Ramos (cell line): Measurements from ENCODE around the gene SYNE1.
"Not testable (repeated sequence)": the region's sequence is repeated elsewhere in the genome, so short reads cannot be mapped to it uniquely, and the experiment has no call there.

Experiments
- in situ Hi-C: fragments of 300-500 bp; cut with MboI; formaldehyde crosslinking; loops from one replicate; pipeline ENCODE4 v1.14.3; 2022; ENCODE audit warnings: low sequenced_read_pairs; ENCODE audit not compliant: unreplicated experiment

SYNE1 gene

DNA sequence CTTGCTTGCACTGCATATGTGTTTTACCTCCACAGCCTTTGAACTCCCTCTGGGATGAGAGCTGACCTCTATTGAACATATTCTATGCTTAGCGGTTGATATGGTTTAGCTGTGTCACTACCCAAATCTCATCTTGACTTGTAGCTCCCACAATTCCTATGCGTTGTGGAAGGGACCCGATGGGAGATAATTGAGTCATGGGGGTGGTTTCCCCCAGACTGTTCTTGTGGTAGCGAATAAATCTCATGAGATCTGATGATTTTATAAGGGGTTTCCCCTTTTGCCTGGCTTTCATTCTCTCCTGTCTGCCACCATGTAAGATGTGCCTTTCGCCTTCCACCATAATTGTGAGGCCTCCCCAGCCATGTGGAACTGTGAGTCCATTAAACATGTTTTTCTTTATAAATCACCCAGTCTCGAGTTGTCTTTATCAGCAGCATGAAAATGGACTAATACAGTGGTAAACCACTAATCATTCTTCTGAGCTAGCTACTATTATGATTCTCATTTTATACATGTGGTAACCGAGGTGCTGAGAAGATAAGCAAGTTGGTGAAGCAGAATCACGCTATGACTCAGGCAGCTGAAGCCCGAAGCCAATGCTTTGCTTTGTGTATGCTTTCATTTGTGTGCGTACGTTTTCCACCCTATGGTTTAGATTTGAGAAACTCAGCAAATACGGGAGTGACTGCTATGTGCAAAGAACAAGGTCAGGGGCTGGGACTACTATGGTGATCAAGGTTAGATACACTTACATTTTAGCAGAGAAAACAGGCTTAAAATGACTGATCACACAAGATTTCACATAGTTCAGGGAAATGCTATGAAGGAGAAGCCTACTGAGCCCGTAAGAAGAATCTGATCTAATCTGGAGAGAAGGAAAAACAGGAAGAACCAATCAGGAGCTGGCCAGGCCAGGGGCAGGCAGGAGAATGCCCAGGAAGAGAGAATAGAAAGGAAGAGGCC is 466.2 kb downstream of the SYNE1 start:
- in situ Hi-C loops: no loop called here

DNA sequence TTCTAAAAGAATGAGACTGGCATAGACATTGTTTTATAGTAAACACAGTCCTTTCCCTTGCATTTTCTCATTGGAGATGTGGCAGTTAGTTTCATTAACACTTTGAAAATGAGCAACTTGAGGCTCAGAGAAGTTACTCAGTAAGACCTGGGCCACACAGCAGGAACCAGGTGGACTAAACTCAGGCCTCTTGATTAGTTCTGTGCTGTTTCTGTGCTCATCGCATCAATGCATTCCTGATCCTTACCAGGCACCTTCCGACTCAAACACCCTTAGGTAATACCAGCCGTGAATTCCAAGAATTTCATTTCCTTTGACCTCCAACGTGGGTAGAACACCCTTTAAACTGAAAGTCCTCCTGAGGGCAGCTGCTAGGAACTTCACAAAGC is 466.9 kb downstream of the SYNE1 start:
- in situ Hi-C loops: no loop called here

DNA sequence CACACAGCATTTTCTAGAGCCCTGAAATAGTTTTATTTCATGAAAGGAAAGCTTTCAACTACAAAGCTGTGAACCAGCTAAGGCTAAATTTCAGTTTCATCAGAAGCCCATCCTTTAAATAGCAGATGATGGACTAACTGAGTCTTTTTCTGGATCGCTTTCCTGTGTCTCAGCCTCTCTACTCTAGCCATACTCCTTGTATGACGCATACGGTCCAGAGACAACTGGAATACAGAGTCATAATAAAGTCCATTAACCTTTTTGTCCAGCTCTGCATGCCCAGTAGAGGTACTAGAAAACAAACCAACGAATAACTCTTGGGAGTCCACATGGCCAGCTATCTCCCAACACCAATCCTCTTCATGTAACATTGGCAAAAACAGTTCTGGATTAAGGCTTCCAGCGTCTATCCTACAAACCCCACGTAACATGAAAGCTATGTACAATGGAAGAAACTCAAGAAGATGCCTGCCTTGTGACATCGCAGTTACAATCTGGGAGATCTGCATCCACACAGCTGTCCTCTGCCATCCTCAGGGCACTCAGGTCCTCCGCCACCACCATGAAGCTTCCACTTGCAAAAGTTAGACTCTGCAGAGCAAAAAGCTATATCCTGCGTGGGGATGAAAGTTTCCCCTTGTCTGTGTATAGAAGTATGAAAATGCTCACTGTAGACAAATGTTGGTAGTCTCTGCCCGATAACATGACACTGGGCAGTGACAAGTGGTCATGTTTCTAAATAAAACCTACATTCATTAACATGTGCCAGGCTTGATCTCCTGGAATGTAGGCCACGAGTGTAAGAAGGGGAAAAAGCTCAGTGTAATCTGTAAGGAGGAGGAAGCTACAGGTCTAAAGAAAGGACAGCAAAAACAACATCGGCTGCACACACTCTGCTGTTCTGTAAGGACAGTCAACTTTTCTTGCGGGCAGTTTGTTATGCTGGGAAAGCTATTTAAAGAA is 469.2 kb downstream of the SYNE1 start:
- in situ Hi-C loops: no loop called here

DNA sequence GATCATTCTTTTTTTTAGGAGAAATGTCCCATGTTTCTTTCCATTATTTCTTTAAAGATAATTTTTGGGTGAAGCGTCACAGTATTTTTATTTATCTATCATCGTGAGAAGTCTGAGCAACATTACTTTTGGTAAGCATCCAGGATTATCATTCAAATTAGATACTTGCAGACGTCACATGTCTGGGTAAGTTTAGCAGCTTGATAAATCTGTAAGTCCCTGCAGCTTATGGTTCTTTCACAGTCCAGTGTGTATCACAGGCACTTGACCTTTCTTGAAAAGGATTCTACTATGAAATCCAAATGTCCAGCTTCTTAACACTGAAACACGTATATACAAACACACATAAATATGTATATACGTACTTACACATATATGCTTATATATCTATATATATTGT is 470.3 kb downstream of the SYNE1 start:
- in situ Hi-C loops: no loop called here

DNA sequence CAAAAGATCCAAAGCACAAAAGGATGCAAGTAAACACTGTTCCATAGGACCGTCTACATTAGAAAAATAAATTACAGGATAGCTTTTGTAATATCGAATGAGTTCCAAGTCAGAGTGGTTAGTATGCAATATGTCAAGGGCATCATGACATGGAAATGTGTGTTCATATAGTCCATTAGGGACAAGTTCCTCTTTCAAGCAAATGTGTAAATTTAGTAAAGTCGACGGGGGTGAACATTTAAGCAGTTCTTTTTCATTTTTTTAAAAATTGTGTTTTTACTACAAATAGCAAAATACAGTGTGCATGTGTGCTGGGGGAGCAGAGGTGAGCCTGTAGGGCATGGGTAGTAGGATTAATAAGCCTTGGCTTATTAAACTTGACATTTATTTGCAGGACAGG is 470.7 kb downstream of the SYNE1 start:
- in situ Hi-C loops: no loop called here

DNA sequence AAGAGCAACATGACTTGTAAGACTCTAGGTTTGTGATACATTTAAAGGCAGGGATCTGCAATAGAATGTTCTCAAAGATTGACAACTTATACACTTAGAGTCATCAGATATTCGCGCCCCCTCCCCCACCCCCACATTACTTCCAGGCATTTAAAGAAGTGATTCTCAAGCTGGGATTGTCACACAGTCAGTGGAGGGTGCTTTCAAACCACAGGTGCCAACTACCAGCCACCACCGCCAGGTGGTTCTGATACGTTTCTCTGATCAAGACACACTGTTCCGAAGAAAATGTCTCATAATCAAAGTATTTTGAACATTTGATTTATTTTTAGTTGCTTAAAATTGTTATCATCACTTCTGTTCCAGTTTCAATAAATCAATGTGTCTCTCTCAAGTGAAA is 472.2 kb downstream of the SYNE1 start:
- in situ Hi-C loops: no loop called here

DNA sequence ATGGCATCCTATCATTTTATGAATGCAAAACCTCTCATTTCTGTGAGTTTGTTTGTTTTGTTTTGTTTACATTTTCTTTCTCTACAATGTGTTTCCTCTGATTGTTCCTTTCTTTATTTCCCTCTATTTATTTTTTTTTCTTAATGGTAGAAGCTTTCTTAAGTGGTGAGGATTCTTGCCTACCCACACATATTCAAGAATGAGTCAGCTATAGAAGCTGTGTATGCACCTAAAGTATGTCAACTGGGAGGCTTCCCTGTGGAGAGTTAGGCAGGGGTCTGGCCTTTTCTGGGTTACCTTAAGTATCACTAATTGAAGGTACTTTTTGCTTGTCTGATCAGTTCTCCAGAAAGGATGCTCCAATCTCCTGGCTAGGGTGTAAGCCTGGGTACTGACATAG is 475.7 kb downstream of the SYNE1 start:
- in situ Hi-C loops: no loop called here

DNA sequence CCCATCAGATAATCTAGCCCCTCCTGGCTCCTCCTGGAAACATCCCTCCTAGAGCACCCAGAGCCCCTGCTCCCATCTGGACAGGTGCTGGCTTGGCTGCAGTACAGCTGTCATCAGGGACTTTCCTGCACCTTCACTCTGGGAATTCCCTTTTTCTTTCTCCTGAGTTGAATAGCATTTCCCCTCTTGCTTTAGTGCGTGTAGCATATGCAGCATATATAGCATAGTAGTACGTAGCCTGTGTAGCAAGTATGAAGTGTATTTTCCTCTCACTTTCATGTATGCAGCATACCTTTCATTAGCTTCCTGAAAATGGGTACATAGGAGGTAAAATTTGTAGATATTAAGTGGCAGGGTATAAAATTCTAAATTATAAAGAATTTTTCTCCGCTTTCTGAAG is 476.8 kb downstream of the SYNE1 start:
- in situ Hi-C loops: no loop called here

DNA sequence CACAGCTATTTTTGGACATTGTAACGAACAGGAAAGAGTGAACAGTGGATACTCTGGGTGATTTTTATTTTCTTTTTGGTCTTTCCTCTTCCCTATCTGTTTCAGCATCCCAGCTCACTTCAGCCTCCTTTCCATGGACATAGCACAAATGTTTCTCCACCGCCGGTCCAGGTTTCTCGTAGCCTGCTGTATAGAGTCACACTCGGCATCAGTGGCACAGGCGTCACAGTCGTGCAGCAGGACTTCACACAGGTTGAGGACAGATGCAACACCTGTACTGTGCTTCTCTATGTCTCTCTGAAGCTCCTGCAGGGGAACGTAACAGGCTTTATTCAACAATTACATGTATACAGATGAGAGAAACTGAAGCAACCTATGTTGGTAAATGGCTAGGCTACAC is 481.4 kb downstream of the SYNE1 start:
- in situ Hi-C loops: no loop called here

DNA sequence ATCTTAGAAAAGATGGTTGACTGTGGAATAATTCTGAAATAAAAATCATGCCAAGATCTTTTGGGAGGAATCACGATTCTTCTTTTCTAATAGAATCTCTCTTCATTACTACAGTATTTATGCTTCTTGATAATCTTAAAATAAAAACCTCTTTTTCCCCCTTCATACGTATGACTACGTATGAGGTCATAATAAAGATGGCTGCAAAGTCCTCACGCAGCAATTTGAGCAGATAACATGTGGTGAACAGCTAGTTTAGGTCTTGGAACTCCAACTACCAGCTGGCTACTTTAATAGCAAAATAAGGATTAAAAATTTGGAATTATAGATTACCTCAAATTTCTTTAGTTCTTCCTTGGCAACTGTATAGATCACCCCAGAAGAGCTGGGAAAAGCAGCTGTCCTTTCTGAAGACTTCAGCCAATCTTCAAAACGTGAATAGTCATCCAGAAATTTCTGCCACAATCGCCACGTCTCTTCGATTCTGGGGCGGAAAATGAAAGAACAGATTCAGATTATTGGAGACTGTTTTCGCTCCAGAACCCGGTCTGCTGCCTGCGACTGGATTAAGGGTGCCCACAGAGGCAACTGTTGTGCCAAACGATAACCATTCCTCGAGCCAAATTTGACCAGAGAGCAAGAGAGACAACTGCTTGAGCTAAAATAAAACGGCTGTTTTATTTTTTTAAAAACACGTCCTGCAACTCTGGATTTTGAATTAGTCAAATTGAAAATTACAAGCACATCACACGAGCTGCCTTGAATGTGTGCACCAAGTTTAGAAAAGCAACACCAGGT is 482.4 kb downstream of the SYNE1 start:
- in situ Hi-C loops: no loop called here

DNA sequence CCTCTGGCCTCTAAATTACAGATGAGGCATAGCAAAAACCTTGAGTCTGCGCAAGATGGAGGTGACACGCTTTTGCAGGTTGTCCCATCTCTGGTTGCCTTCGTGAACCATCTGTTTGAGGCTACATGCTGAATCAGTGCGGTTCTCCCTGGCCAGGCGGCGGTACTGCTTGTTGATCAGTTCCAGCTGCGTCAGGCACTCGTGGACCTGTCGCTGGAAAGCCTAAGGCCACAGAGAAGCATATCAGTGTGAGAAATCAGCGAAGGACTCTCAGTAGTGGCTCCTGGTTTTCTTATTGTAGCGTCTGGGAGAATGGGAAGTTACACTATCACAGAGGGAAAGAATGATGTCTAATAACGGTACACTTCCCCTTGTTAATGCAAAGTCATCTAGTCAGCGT is 485.2 kb downstream of the SYNE1 start:
- in situ Hi-C loops: no loop called here

DNA sequence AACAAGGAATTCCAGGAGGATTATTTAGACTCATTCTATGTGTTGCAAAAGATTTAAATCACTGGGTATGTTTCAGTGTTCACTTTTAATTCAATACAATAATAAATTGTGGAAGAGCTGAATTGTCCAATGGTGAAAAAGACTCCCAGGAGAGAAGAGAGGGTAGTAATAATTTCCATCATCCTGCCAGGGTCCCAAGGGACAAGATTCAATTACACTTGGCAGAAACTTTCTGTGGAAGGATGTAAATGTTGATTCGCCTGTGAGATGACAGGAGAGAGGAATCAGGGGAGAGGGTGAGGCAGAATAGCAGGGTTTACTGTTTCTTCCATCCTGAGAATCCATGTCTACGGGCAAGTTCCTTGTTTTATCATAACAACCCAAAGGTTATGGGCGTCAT is 487.0 kb downstream of the SYNE1 start:
- in situ Hi-C loops: no loop called here

DNA sequence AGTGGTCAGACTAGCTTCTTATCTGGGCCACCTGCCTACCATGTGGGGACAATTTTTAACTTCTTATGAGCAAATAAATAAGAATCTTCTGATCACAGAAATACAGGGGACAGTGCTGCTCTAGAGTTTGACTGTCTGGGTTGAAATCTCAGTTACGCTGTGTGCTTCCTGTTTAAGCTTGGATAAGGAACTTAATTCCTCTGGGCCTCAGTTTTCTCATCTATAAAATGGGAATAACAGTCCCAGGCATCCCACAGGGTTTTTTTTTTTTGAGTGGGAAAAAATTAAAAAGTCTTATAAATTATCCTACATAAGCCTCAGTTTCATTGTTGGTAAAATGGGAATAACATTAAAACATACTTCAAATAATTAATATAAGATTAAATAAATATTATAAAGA is 488.8 kb downstream of the SYNE1 start:
- in situ Hi-C loops: no loop called here

DNA sequence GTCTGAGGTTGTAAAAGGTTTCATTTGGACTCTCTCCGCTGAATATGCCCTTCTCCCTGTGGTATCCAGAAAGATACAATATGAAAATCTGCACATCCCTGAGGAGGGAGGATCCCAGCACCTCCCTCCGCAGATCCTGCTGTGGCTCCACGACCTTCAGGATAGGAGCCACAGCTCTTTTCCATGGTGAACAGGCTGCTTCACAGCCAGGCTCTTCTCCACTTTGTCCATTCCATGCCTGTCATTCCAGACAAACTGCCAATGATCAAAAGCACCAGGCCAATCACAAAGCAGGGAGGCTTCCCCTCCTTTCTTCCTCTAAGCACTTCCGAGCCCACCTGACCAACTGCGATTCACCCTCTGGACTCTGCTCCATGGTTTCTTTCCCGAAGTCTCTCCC is 489.9 kb downstream of the SYNE1 start:
- in situ Hi-C loops: no loop called here

DNA sequence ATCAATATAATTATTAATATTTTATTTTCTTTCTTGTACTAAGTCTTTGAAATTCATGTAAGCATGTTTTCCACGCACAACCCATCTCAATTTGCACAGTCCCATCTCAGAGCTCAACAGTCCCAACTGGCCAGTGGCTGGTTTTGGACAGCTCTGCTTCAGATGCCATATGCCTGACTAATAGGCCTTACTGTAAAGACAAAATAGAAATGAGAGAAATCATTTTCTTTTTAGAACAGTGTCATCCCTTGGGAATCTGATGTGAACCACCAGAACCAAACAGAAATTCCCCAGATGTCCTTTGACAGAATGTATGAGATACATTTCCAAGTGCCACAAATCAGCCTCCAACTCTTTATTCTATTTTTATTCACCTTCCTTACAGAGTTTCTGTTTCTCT is 490.8 kb downstream of the SYNE1 start:
- in situ Hi-C loops: no loop called here

DNA sequence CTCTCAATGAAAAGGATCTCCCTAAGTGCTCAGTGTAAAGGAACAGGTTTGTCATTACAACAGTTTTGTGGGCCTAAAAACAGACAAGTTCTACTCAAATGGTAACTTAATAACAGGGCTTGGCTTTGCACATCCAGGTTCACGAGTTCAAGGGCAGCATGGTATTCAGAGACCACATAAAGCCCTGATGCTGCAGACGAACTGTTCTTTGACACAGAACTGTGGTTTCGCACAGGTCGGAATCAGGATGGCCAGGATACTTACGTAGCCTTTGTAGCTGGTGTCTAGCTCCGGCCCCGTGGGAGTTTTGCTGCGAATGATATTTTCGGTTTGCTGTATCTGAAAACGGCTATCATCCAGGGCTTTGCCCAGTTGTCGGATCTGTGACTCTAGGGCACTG is 493.8 kb downstream of the SYNE1 start:
- in situ Hi-C loops: no loop called here

DNA sequence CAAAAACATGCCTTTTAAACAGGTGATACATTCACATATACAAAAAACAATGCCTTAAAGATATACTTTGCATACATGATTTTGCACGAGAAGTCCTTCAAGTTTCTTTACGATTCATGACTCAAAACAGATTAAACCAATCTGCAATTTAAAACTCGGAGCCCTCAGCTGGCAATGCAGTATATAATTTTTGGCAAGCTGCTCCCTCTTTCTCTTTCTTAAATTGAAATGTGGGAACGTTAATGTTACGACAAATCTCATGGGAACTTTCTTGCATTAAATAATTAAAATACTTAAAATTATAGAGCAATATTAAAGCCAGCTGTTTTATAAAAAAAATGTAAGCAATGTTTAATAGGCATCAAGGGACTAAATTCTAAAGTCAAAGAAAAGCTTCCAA is 495.1 kb downstream of the SYNE1 start:
- in situ Hi-C loops: no loop called here

DNA sequence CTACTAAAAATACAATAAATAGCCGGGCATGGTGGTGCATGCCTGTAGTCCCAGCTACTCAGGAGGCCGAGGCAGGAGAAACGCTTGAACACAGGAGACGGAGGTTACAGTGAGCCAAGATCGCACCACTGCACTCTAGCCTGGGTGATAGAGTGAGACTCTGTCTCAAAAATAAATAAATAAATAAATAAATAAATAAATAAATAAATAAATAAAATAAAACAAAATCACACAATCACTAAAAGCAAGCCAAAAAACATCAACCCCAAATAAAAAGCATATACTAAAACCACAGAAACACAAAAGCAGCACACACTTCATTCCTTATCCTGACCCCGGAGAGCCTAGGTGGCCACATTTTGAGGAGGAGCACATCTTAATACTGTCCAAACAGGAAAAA is 498.8 kb downstream of the SYNE1 start:
- in situ Hi-C loops: not testable (repeated sequence)

DNA sequence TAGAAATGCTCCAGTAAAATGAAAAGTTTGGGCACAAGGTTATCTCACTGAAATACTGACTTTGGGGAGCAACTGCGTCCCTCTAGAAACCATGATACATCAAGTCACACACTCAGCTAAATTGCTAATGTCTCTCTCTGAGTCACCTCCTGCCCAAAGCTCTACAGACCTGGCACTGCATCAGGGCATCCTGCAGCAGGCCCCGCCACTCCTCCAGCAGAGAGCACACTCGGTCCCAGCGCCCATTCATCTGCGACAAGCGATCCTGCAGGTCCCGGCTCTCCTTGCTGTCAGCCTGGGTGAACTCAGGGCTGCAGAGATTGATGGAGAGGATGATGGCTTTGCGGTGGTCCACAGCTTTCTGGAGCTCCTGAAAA is 500.7 kb downstream of the SYNE1 start:
- in situ Hi-C loops: no loop called here

DNA sequence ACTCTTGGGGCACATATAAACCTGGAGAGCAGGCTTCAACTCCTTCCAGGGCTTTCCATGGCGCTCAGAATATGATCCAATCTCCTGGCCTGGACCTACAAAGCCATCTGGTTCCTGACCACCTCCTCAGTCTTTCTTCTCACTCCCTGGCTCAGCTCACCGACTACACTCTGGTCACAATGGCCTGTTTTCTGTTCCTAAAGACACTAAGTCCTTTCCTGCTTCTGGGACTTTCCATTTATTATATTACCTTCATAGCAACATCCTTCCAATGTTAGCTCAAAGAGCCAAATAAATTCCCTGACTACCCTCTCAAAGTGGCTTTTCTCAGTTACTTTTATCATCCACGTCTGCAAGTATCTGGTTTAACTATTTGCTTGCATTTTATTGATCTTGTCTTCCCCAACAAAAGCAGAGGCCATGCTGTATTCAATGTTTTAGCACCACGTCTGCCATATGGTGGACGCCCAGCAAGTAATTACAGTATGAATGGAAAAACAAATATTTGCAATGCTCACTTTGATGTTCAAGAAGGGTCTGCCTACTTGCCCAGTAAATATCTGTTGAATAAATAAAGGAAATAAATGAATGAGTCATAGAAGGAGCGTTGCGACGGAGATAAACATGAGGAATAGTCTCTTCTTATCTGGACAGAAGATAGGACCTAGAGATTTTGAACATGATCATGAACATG is 501.3 kb downstream of the SYNE1 start:
- in situ Hi-C loops: no loop called here
